Panc1 (cell line): ENCODE measurements around the gene NDUFV1. TPM values are rescaled to one million over a fixed set of nuclear protein-coding genes. Genes with fewer than 3 reads are reported as not detected.
A peak's percentile ranks its signal among the peaks of the same experiment; 100 is the strongest.

Experiments used
- ATAC-seq: fragments of 200-7000 bp; cut with Tn5 transposase; 2 replicates; pipeline ENCODE4 v1.9.1; 2020; ENCODE audit warnings: mild to moderate bottlenecking, moderate library complexity
- BruUV-seq: library from RNA; stranded (reverse); fragments of 400-500 nt; replicated peaks from 2 replicates; lab custom pipeline; 2021; lab: Mats Ljungman, UMichigan
- CTCF ChIA-PET: fragments of 300-600 bp; sonication (Branson Sonifier 250); formaldehyde crosslinking; loops from one replicate; lab custom pipeline; 2022; ENCODE audit warnings: antibody characterized with exemption; lab: Charles Lee
- POLR2A ChIA-PET: fragments of 300-600 bp; sonication (Branson Sonifier 250); formaldehyde crosslinking; loops from one replicate; lab custom pipeline; 2022; ENCODE audit warnings: antibody characterized with exemption; lab: Charles Lee
- DNase-seq: peaks from one replicate; pipeline ENCODE4 v3.0.0-alpha.2; 2010; ENCODE audit warnings: low read depth, low spot score
- H3K27ac ChIP-seq: 2 replicates; pipeline ENCODE4 v1.5.1; 2011; ENCODE audit warnings: mild to moderate bottlenecking, low read length, inconsistent platforms
- H3K27me3 ChIP-seq: fragments of 200-500 bp; sonication (Bioruptor generic); 2 replicates; pipeline ENCODE4 v1.6.0; 2014; ENCODE audit warnings: low read length, inconsistent platforms; ENCODE audit not compliant: control insufficient read depth, insufficient read depth
- H3K36me3 ChIP-seq: fragments of 200-500 bp; sonication (Bioruptor generic); 2 replicates; pipeline ENCODE4 v1.5.1; 2014; ENCODE audit warnings: inconsistent platforms, mild to moderate bottlenecking, low read length, moderate library complexity; ENCODE audit not compliant: control insufficient read depth, insufficient read depth
- H3K4me1 ChIP-seq: 2 replicates; pipeline ENCODE4 v1.5.1; 2011; ENCODE audit warnings: inconsistent platforms, mild to moderate bottlenecking, low read length, moderate library complexity; ENCODE audit not compliant: control insufficient read depth, insufficient read depth
- H3K4me3 ChIP-seq, 2 experiments: 2 replicates each; pipeline ENCODE4 v1.5.1; 2011 to 2012; ENCODE audit warnings: low read depth in 2 of 2, low read length in 2 of 2, mild to moderate bottlenecking in 2 of 2, inconsistent platforms in 1 of 2, moderate library complexity in 1 of 2
- H3K9me3 ChIP-seq: fragments of 200-500 bp; sonication (Bioruptor generic); 2 replicates; pipeline ENCODE4 v1.5.1; 2014; ENCODE audit warnings: low read depth, mild to moderate bottlenecking, inconsistent platforms, low read length, moderate library complexity; ENCODE audit not compliant: control insufficient read depth, insufficient read depth
- POLR2AphosphoS5 ChIP-seq: IDR thresholded peaks from 2 replicates; pipeline ENCODE4 v1.6.1; 2012; ENCODE audit warnings: mild to moderate bottlenecking, low read depth, low read length, moderate library complexity
- REST ChIP-seq, 2 experiments: IDR thresholded peaks; 2 replicates each; pipeline ENCODE4 v1.6.1; 2011 to 2012; ENCODE audit warnings: low read depth in 2 of 2, control low read depth in 1 of 2, low read length in 1 of 2, mild to moderate bottlenecking in 1 of 2, moderate library complexity in 1 of 2; ENCODE audit not compliant: insufficient read depth in 1 of 2
- SIN3A ChIP-seq: IDR thresholded peaks from 2 replicates; pipeline ENCODE4 v1.6.1; 2012; ENCODE audit warnings: low read depth, mild to moderate bottlenecking, low read length, moderate library complexity, borderline replicate concordance; ENCODE audit not compliant: insufficient read depth
- TCF7L2 ChIP-seq: IDR thresholded peaks from 2 replicates; pipeline ENCODE4 v1.6.1; 2011; ENCODE audit warnings: mild to moderate bottlenecking, low read depth, low read length, inconsistent platforms
- in situ Hi-C: cut with HindIII; loops from 2 replicates; pipeline ENCODE4 v1.10.0; 2016; ENCODE audit warnings: low sequenced_read_pairs, low pct_unique_long_range_greater_than_20kb
- intact Hi-C: fragments of 100-400 bp; cut with micrococcal nuclease; formaldehyde crosslinking; loops from one replicate; pipeline ENCODE4 v1.10.0; 2022; ENCODE audit not compliant: unreplicated experiment
- total RNA-seq: library from RNA; stranded (reverse); gene quantifications from one replicate; pipeline ENCODE4 v1.2.1, GENCODE V29; 2021; ENCODE audit not compliant: unreplicated experiment
- TF ChIP-seq, protein P1 (sequence below): fragments of 450-650 bp; IDR thresholded peaks from 2 replicates; pipeline ENCODE4 v1.5.1; 2017; ENCODE audit warnings: mild to moderate bottlenecking

NDUFV1 gene
- total RNA-seq, 1 experiment from 2014 or later = 281 TPM

- no peak for TF ChIP-seq TCF7L2
These were observed 644 bp upstream of the NDUFV1 start (continued) for GRCh38 chr11:67606093-67606491.

GRCh38 chr11:67607507-67607906, 771 bp downstream of the NDUFV1 start:
- Histone ChIP-seq H3K27ac (peak overlapping the region; percentile 84), H3K4me1 (peaks cover 11% of the 10 kb centered on the region), H3K9me3 (no peaks in the 10 kb centered on the region), H3K4me3 (peak overlapping the region; percentile 95 to 99), H3K36me3 (no peaks in the 10 kb centered on the region; the same call in 1 of the 2 replicates), H3K27me3 (no peaks in the 10 kb centered on the region)
- ChIA-PET POLR2A (no interaction called here), CTCF (interaction anchor here (0.6 kb wide), 1 partner anchor 63 kb away, joined by 5 read pairs; no protein-coding TSS in a partner anchor)
- ATAC-seq = no peak
- TF ChIP-seq SIN3A (no peak), POLR2AphosphoS5 (no peak), TCF7L2 (no peak), REST (IDR thresholded peaks at IDR 0.05; ENCODE audit: insufficient read depth in 1 of 2, low read depth in 2 of 2, low read length in 1 of 2) (no peak)
- TF ChIP-seq, protein P1, sequence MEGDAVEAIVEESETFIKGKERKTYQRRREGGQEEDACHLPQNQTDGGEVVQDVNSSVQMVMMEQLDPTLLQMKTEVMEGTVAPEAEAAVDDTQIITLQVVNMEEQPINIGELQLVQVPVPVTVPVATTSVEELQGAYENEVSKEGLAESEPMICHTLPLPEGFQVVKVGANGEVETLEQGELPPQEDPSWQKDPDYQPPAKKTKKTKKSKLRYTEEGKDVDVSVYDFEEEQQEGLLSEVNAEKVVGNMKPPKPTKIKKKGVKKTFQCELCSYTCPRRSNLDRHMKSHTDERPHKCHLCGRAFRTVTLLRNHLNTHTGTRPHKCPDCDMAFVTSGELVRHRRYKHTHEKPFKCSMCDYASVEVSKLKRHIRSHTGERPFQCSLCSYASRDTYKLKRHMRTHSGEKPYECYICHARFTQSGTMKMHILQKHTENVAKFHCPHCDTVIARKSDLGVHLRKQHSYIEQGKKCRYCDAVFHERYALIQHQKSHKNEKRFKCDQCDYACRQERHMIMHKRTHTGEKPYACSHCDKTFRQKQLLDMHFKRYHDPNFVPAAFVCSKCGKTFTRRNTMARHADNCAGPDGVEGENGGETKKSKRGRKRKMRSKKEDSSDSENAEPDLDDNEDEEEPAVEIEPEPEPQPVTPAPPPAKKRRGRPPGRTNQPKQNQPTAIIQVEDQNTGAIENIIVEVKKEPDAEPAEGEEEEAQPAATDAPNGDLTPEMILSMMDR = no peak
- no peak for DNase-seq
- in situ Hi-C loops (no loop called here), intact Hi-C loops (no loop called here)
- BruUV-seq = no TSS peak

DNA sequence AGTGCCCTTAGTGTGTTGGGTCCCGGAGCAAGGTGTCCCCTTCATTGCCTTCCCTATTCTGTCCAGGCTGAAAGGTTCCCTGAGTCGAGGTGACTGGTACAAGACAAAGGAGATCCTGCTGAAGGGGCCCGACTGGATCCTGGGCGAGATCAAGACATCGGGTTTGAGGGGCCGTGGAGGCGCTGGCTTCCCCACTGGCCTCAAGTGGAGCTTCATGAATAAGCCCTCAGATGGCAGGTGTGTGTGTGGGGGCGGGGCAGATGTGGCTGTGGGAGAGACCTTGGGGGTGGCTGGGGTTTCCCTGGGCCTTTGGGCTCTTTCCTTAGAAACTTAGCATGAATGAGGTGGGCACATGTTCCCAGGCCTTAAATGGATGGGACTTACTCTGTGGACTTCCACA, 1.8 kb downstream of the NDUFV1 start:
- CTCF ChIA-PET = interaction anchor here (0.7 kb wide), 1 partner anchor 50 kb away, joined by 3 read pairs; no protein-coding TSS in a partner anchor
- in situ Hi-C loops = no loop called here
- H3K9me3 ChIP-seq = no peaks in the 10 kb centered on the region
- no peaks in the 10 kb centered on the region; the same call in 1 of the 2 replicates for H3K36me3 ChIP-seq
- intact Hi-C loops = no loop called here
- POLR2A ChIA-PET = no interaction called here
- ATAC-seq (no peak), DNase-seq (no peak)
- no peak overlapping the region for H3K27ac ChIP-seq
- H3K4me1 ChIP-seq = peaks cover 12% of the 10 kb centered on the region
- TF ChIP-seq TCF7L2 (no peak), REST (IDR thresholded peaks at IDR 0.05; ENCODE audit: insufficient read depth in 1 of 2, low read depth in 2 of 2, low read length in 1 of 2) (no peak), POLR2AphosphoS5 (no peak), SIN3A (no peak)
- TF ChIP-seq, protein P1 = no peak
- BruUV-seq = no TSS peak
- no peak overlapping the region for H3K4me3 ChIP-seq
- H3K27me3 ChIP-seq = no peaks in the 10 kb centered on the region
